ENCODE data around the gene TMPRSS9. TPM values are rescaled to one million over a fixed set of nuclear protein-coding genes. Genes with fewer than 3 reads are reported as not detected.
"Not testable (repeated sequence)": the region's sequence is repeated elsewhere in the genome, so short reads cannot be mapped to it uniquely, and the experiment has no call there.

The TMPRSS9 gene
- total RNA-seq, 1 donor from 2014 or later = not detected

- no peaks in the 10 kb centered on the region for H3K36me3 Mint-ChIP-seq (ENCODE audit: insufficient read depth)
- no peaks in the 10 kb centered on the region for H3K9me3 Mint-ChIP-seq (ENCODE audit: low read depth)
- no peak overlapping the region for H3K27ac Mint-ChIP-seq
- peaks cover 23% of the 10 kb centered on the region for H3K27me3 Mint-ChIP-seq
- DNase-seq (ENCODE audit: low spot score, unreplicated experiment) = no peak
- TF ChIP-seq CTCF (IDR thresholded peaks at IDR 0.05; ENCODE audit: unreplicated experiment) = peak; percentile 83
- H3K4me1 Mint-ChIP-seq (ENCODE audit: low read depth) = no peaks in the 10 kb centered on the region
- H3K4me3 Mint-ChIP-seq (ENCODE audit: low read depth) = no peak overlapping the region
Measured at GRCh38 chr19:2391118-2391725, 31.2 kb downstream of the TMPRSS9 start.

GRCh38 chr19:2392366-2392765 is 32.3 kb downstream of the TMPRSS9 start:
- DNase-seq (ENCODE audit: low spot score, unreplicated experiment) = no peak
- H3K27ac Mint-ChIP-seq = no peak overlapping the region
- no peaks in the 10 kb centered on the region for H3K4me1 Mint-ChIP-seq (ENCODE audit: low read depth)
- H3K27me3 Mint-ChIP-seq = peaks cover 18% of the 10 kb centered on the region
- no peaks in the 10 kb centered on the region for H3K36me3 Mint-ChIP-seq (ENCODE audit: insufficient read depth)
- H3K9me3 Mint-ChIP-seq (ENCODE audit: low read depth) = no peaks in the 10 kb centered on the region
- no peak overlapping the region for H3K4me3 Mint-ChIP-seq (ENCODE audit: low read depth)
- no peak for TF ChIP-seq CTCF (IDR thresholded peaks at IDR 0.05; ENCODE audit: unreplicated experiment)

GRCh38 chr19:2392899-2393298 is 32.8 kb downstream of the TMPRSS9 start:
- H3K4me1 Mint-ChIP-seq (ENCODE audit: low read depth); DNase-seq (ENCODE audit: low spot score, unreplicated experiment); H3K36me3 Mint-ChIP-seq (ENCODE audit: insufficient read depth); H3K9me3 Mint-ChIP-seq (ENCODE audit: low read depth); H3K27ac Mint-ChIP-seq; H3K4me3 Mint-ChIP-seq (ENCODE audit: low read depth): not testable (repeated sequence)
- peaks cover 13% of the 10 kb centered on the region for H3K27me3 Mint-ChIP-seq

GRCh38 chr19:2394054-2394441 is 34.0 kb downstream of the TMPRSS9 start:
- Mint-ChIP-seq H3K4me3 (ENCODE audit: low read depth) (no peak overlapping the region), H3K27ac (no peak overlapping the region), H3K36me3 (ENCODE audit: insufficient read depth) (no peaks in the 10 kb centered on the region), H3K27me3 (peaks cover 11% of the 10 kb centered on the region), H3K9me3 (ENCODE audit: low read depth) (no peaks in the 10 kb centered on the region), H3K4me1 (ENCODE audit: low read depth) (no peaks in the 10 kb centered on the region)
- DNase-seq (ENCODE audit: low spot score, unreplicated experiment) = no peak
- TF ChIP-seq CTCF (IDR thresholded peaks at IDR 0.05; ENCODE audit: unreplicated experiment) = no peak

GRCh38 chr19:2394442-2395292 is 34.6 kb downstream of the TMPRSS9 start:
- H3K36me3 Mint-ChIP-seq (ENCODE audit: insufficient read depth) = no peaks in the 10 kb centered on the region
- no peak overlapping the region for H3K27ac Mint-ChIP-seq
- no peak for TF ChIP-seq CTCF (IDR thresholded peaks at IDR 0.05; ENCODE audit: unreplicated experiment)
- H3K9me3 Mint-ChIP-seq (ENCODE audit: low read depth) = no peaks in the 10 kb centered on the region
- peaks cover 9% of the 10 kb centered on the region for H3K27me3 Mint-ChIP-seq
- no peak overlapping the region for H3K4me3 Mint-ChIP-seq (ENCODE audit: low read depth)
- no peaks in the 10 kb centered on the region for H3K4me1 Mint-ChIP-seq (ENCODE audit: low read depth)
- DNase-seq (ENCODE audit: low spot score, unreplicated experiment) = no peak

GRCh38 chr19:2395293-2395829 is 35.3 kb downstream of the TMPRSS9 start:
- DNase-seq (ENCODE audit: low spot score, unreplicated experiment); H3K27ac Mint-ChIP-seq; H3K4me3 Mint-ChIP-seq (ENCODE audit: low read depth): not testable (repeated sequence)

GRCh38 chr19:2397173-2397572 is 37.1 kb downstream of the TMPRSS9 start:
- H3K4me1 Mint-ChIP-seq (ENCODE audit: low read depth); DNase-seq (ENCODE audit: low spot score, unreplicated experiment); H3K4me3 Mint-ChIP-seq (ENCODE audit: low read depth); H3K9me3 Mint-ChIP-seq (ENCODE audit: low read depth); H3K27ac Mint-ChIP-seq; H3K36me3 Mint-ChIP-seq (ENCODE audit: insufficient read depth); H3K27me3 Mint-ChIP-seq: not testable (repeated sequence)

More at GRCh38 chr19:2395293-2395829, 35.3 kb downstream of the TMPRSS9 start:
- H3K9me3 Mint-ChIP-seq (ENCODE audit: low read depth); H3K27me3 Mint-ChIP-seq; H3K4me1 Mint-ChIP-seq (ENCODE audit: low read depth); H3K36me3 Mint-ChIP-seq (ENCODE audit: insufficient read depth): not testable (repeated sequence)
